Activated CD4-positive, alpha-beta T cell treated with anti-CD3 and anti-CD28 coated beads, Interleukin-10, Interleukin-2, amounts not matched to agents 100 ng/mL and 50 ng/mL, durations not matched to agents 16 hours and 8 hours (primary cell): ENCODE measurements around the gene TSC2.
"Not testable (repeated sequence)": the region's sequence is repeated elsewhere in the genome, so short reads cannot be mapped to it uniquely, and the experiment has no call there.

Experiments
- DNase-seq: peaks from one replicate; pipeline ENCODE4 v3.0.0-alpha.2; 2020

Gene TSC2

DNA sequence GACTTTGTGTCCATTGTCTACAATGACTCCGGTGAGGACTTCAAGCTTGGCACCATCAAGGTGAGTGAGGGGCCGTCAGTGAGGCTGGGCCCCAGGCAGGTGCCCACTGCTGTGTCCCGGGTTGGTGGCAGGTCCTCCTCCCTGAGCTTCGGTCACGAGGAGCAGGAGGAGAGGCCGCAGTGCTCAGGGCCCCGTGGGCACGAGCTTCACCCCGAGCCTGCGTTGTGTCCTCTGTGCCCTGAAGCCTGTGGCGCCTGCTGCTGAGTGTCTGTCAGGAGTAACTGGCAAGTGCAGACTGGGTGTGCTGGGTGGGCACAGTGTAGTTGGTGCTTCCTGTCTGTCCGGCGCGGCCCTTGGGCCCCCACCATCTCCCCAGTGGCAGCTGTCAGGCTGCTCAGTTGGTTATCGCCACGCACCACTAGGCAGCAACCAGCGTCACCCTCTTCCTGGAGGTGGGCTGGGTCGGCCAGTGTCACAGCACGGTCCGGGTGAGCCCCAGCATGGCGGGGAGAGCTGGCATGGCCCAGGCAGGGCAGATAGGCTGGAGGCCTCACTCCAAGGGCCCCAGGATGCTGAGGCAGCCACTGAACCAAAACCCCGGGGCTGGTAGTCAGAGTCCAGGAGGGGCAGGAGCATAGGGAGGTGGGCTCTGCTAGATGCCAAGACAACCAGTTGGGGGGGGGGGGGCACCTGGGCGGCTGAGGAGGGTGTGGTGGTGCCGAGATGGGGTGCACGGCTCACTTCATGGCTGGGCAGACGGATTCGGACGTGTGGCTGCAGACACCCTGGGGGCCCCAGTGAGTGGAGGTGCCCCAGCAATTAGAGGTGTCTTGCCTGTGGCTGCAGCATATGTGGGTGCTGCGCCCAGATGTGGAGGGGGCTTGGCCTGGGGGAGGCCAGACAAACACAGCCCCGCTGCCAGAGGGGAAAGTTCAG, 39.3 kb downstream of the TSC2 start:
- no peak for DNase-seq

DNA sequence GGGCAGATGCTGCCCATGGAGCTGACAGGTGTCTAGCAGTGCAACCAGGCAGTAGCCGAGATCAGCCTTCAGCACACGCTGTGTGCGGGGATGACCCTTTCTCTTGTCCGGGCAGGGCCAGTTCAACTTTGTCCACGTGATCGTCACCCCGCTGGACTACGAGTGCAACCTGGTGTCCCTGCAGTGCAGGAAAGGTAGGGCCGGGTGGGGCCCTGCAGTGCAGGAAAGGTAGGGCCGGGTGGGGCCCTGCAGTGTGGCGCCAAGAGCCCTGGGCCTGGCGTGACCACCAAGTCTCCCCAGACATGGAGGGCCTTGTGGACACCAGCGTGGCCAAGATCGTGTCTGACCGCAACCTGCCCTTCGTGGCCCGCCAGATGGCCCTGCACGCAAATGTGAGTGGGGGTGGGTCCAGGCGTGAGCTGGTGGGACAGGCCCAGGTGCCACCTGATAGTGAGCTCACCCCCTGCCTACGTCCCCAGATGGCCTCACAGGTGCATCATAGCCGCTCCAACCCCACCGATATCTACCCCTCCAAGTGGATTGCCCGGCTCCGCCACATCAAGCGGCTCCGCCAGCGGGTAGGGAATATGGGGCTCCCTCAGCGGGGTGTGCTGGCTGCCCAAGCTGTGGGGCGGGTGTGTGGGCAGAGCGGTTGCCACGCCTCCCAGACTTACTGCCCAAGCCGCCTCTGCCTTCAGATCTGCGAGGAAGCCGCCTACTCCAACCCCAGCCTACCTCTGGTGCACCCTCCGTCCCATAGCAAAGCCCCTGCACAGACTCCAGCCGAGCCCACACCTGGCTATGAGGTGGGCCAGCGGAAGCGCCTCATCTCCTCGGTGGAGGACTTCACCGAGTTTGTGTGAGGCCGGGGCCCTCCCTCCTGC, 40.2 kb downstream of the TSC2 start:
- DNase-seq: no peak

DNA sequence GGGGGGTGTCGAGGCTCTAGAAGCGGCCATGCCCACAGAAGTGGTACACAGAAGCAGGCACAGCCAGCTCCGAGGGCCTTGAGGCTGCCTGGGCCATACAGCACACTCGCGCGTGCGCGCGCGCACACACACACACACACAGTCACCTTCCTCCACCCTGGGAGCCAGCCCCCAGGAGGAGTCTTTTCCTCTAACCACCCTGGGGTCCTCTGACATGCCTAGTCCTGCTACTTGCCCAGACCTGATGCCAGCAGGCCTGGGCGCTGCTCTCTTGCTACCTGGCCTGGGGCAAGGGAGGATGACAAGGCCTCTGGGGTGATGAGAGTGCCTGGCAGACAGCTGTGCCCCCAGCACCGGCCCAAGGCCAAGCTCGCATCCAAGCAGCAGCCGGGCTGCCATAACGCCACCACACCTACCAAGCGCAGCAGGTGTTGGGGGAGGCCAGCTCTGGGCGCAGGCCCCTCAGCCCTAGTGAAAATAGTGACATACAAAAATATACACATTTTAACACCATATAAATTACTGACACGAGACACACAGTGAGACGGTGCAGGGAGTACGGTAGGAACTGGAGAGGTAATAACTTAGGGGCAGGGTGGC, 41.1 kb downstream of the TSC2 start:
- DNase-seq: no peak

DNA sequence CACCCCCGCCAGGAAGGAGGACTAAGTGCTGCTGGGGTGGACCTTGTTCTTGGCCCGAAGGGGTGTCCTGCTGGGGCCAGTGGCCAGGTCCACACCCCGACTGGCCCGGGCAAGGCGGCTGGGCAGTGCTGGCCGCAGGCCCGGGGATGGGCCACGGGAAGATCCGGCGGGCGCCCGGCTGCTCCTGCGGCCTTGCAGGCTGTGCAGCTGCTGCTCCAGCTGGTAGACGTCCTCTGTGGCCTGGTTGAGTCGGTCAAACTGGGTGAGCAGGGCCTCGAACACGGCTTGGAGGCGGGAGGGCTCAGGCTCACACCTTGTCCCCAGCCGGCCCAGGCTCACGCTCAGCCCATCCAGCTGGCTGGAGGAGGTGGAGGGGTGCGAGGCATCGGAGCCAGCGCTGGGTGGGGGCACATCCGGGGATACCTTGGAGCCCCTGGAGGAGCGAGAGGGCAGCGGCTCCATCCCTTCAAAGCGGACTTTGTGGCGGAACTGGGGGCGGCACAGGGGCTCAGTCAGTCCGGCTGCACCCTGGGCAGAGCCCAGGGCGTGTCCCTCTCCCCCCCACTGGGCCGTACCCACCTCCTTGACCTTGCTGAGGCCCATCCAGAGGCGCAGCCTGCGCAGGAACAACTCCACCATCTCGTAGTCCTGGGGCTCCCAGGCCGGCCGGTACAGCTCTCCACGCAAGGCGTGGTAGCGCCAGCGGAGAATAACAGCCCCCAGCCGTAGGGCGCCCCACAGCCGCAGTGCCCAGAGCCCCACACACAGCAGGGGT, 42.1 kb downstream of the TSC2 start:
- DNase-seq: no peak

DNA sequence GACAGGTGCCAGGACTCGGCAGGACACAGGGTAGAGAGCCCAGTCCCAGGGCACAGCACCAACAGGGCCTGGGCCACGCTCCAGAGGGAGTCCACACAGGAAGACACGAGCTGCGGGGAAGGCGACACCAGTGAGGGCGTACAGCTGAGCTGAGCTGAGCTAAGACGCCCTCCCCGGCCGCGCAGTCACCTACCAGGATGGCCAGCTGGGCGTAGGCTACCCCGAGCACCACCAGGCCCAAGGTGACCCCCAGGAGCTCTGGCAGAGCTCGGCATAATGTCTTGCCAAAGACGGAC, 42.6 kb downstream of the TSC2 start:
- no peak for DNase-seq

DNA sequence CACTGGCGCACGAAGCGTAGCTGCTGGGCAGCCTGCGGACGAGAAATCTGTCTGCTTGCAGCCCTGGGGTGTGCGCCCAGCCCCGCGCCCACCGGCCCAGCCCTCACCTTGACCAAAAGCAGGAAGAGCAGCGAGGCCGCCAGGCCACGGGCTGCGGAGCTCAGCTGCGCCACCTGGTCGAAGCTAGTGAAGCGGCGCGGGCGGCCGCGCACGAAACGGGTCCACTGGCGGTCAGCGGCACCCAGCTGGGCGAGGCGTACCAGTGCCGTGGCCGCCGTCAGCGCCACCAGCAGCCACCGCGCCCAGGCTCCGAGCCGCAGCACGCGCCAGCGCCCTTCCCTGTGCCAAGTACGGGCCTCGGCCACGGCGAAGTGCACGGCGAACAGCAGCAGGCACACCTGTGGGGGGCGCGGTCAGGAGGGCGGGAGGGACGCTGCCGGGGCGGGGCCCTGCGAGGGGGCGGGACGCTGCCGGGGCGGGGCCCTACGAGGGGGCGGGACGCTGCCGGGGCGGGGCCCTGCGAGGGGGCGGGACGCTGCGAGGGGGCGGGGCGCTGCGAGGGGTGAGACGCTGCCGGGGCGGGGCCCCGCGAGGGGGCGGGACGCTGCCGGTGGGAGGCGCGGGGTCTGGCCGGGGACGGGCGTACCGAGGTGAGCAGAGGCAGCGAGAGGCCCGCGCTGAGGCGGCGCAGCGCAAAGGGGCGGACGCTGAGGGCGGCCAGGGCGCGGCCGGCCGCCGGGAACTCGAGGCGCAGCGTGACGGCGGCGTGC, 43.2 kb downstream of the TSC2 start:
- peak; percentile 54 for DNase-seq

DNA sequence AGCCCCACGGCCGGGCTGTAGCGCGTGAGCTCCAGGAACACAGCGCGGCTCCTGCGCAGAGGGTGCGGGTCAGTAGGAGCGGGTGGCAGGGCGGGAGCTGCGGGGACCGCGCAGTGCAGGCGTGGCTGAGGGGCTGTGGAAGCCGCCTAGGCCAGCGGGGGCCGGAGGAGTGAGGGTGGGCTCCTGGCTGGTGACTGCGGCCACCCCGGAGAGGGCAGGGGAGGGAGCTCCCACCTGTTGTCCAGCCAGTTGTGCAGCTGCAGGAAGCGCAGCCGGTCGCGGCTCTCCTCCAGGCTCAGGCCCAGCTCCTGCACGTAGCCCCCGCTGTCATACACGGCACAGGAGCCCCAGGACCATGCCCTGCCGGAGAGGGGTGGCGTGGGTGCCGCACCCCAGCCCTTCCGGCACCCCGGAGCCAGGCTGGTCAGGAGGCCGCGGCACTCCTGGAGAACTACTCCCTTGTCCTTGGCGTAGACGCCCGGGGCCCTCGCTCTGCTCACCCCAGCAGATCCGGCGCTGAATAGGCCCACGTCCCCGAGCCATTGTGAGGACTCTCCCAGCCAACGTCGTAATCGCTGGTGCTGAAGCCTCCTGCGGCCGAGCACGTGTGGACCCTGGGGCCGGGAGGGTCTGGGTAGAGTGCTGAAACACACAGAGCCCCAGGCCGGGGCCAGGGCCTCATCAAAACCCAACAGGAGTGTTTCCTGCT, 43.9 kb downstream of the TSC2 start:
- DNase-seq: no peak

DNA sequence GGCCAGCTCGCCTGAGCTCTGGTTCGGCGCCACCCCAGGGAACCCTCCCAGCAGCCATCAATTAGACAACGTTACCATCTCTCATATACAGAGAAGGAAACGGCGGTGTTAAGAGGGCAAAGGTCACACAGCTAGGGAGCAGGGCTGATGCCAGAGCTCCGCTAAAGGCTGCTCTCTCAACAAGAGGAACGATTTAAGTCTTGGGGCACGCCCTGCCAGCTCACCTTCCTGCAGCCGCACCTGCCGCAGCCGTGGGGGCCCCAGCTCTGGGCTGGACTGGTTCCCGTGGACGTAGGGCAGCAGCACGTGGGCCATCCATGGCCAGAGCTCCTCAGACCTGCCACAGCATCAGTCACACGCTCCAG, 44.5 kb downstream of the TSC2 start:
- DNase-seq: no peak

DNA sequence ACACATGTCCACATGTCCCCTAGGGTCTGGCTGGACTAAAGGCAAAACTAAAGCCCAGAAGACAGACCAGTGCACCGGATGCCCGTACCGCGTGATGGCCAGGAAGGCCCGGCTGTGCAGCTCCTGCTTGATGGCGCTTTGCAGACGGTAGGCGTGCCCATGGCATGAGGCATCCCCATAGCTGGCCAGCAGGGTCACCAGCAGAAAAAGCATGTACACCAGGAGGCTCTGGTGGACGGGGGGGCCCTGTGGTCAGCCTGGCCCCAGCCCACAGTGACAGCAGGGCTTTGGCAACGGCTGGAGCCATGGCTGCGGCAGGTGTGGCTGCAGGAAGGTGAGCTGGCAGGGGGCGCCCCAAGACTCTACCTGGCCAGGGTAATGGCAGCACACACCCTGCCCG, 45.1 kb downstream of the TSC2 start:
- no peak for DNase-seq

DNA sequence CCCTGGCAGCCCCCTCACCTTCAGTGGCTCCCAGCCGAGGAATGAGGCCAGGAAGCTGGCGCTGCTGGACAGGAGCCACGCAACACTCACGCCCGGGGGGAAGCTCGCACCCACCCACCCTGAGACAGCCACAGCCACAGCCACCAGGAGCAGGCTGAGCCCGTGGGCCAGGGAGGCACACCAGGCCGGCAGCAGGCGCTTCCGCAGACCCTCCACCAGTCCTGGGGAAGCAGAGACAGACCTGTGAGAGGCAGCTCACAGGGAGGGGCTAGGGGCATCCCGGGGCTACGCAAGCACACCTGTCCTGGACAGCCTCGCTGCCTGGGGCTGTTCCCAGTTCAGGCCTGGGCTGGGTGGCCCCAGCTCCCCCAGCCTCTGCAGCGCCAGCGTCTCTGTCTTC, 46.0 kb downstream of the TSC2 start:
- no peak for DNase-seq

DNA sequence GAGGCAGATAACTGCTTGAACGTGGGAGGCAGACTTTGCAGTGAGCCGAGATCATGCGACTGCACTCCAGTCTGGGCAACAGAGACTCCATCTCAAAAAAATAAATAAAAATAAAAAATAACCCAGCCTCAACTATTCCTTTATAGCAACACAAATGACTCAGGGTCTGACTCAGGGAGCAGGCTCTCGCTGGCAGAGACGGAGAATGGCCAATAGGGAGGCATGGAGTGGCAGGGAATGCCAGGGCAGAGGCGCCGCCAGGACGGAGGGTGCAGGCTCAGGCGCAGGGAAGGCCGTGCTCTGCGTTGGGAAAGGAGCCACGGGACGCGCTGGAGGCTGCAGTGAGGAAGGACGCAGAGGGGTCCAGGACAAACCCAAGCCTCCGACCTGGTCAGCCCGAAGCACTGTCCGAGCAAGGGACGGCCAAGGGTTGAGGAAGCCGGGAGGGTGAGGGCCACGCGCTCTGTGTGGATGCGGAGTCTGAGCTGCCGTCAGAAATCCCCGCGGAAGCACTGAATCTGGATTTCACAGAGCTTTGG, 47.6 kb downstream of the TSC2 start:
- no peak for DNase-seq

DNA sequence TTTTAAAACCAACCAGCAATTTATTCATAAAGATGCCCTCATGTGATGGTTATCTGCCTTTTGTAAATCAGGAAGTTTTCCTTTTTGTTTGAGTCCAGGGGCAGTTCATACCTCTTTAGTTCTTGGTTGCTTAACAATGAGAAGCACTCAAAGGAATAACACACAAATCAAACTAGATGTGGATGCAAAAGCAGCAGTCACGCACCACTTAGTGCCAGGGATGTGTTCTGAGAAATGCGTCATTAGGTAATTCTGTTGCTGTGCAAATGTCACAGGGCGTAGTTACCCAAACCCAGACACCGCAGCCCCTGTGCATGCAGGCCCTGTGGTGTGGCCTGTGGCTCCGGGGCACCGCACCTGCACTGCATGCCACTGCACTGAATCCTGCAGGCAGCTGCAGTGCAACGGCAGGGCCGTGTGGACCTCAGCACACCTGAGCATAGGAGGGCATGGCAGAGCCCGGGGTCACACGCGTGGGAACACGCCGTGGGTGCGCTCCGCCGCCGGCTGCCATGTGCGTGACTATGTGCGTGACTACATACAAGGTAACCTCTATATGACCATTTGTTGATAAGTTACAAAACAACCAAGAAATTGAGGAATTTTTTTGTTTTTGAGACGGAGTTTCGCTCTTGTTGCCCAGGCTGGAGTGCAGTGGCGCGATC, 48.3 kb downstream of the TSC2 start:
- DNase-seq: no peak

DNA sequence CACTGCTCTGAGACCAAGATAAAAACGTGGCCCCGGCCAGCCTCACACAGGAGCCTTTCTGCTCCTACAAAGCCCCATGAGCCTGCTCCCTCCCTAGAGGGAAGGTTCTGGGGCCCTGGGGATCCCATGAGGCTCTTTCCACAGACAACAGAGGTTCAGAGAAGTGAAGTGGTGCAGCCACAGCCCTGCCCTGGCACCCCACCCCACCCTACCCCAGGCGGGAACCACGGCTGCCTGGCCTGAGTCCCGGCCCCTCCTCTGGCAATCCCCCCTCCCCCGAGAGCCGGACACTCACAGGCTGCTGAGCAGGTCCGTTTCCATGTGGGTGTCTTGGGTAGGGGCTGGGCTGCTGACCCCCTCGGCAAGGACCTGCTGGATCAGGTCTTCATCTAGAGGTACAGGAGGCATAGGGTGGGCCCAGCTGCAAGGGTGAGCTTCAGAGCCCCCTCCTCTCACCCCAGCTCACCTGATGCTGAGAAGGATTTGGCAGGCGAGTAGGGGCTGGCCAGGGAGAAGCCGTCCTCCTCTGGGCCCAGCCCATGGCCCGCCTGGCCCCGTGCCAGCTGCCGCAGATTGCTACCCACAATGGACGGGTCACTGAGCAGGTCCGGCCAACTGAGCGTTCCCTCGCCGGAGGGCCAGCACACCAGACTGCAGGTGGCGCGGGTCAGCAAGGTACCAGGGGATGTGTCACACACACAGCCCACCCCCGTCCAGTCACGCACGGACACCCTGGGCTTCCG, 49.2 kb downstream of the TSC2 start:
- no peak for DNase-seq

DNA sequence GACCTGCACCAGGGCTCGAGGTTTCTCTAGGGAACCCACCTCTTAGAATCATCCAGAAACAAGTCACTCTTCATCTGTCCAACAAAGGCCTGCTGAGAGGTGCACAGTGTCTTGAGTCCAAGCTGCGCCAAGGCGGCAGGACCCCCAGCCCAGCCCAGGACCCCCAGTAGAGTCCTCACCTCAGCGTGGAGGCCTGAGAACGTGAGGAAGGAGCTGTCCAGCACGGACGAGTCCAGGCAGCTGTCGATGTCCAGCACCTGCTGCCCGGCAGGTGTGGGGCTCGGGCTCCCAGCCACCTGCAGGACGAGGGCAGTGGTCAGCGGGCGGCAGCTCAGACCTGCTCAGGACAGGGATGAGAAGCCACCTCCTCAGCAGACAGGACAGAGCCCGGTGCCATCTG, 49.9 kb downstream of the TSC2 start:
- not testable (repeated sequence) for DNase-seq

DNA sequence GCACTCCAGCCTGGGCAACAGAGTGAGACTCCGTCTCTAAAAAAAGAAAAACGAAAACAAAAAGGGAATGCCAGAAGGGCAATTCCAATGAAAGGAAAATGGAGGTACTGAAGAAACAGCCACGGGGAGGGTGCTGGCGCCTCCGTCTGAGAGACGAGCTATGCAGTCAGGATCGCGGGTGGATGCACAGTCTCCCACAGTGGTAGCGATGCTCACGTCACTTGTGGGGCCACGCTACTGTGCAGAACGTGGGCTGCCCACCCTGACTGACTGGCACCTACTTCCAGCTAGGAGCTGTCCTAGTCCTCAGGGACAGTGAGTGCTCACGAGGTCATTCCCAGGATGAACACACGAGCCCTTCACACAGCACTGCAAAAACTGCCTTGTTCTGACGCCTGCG, 53.8 kb downstream of the TSC2 start:
- DNase-seq: not testable (repeated sequence)

DNA sequence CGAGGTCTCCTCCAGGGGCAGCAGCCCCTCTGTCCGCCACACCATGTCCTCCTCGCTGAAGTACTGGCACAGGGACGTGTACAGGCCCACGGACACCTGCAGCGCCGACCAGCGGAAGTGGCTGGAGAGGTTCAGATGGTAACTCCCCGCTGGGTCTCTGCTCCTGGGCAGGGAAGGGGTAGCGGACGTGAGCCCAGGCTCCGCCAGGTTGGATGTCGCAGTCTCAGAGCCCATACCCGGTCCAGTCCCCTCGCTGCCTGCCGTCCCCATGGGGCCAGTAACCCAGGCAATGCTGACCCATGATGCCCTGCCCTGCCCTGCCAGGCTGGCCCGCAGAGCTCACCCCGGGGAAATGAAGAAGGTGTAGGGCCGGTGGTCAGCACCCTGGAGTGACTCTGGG, 54.7 kb downstream of the TSC2 start:
- no peak for DNase-seq

DNA sequence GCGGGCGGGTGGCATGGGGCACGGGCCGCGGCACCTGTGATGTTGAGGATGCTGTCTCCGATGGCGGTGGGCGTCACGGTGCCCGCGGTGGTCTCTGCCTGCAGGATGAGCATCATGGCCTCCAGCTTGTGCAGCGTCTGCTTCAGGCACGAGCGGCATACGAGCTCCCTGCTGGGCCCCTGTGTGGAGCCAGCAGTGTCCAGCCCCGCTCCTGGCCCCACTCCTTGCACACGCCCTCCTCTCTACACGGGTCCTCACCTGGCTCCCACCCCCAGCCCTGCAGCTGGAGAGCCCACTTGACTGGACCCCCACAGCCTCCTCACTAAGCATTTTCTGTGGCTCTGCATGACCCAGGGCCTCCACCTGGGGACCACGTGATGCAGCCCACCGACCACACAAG, 56.7 kb downstream of the TSC2 start:
- DNase-seq: not testable (repeated sequence)

DNA sequence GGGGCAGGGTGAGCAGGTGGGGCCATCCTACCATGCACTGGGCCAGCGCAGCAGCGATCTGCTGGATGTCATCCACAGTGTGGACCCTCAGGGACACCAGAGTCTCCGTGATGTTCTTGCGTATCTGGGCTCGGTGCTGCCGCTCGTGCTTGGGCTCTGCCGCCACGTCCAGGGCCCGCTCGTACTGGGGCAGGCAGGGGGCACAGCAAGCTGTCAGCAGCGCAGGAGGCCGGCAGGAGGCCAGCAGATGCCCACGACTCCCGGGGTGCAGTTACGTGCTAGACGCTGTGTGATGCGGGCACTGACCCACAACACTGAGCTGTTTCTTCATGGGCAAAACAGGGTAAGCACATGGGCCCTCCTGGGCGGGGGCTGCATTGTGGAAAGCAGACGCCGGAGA, 57.5 kb downstream of the TSC2 start:
- DNase-seq: not testable (repeated sequence)

DNA sequence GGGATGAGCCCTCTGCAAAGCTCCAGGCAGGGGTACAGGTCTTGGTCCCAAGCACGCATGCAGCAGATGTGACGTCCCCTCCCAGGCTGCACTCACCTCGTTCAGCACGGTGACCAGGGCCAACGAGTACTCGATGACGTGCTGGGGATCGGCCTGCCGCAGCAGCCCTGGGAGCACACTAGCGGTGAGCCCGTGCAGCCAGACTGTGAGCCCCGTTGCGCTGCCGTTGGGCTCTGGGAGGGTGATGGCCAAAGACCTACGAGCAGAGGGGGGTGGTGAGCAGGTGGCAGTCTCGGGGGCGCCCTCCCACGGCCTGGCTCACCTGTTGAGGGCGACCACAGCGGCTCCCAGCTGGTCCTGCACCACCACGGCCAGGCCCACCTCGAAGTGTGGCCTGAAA, 58.0 kb downstream of the TSC2 start:
- not testable (repeated sequence) for DNase-seq

DNA sequence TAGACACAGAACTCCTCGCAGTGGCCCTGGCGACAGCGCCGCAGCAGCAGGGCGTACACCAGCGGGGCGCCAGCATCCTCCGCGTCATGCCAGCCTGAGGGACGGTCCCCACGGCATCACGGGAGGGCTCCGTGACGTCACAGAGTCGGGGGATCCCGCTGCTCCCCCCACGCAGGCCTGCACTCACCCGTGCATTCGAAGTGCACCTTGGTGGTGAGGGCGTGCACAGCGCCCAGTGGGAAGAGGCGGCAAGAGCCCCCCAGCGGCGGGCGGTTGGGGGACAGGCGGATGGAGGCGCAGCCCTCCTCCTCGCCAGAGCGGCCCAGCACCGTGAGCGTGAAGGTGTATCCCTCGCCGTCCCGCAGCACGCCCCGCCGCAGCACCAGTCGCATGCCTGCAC, 58.4 kb downstream of the TSC2 start:
- DNase-seq: not testable (repeated sequence)
